GM19099 (cell line): ENCODE results near the gene JUND.

Source experiments
- POLR2A ChIP-seq: IDR thresholded peaks from 3 replicates; pipeline ENCODE4 v1.6.1; 2011; ENCODE audit warnings: low read depth; ENCODE audit not compliant: insufficient read length; ENCODE audit errors: extremely low read depth

Gene JUND

GRCh38 chr19:18295034-18295451 lies 13.6 kb upstream of the JUND start:
- TF ChIP-seq POLR2A: no peak

GRCh38 chr19:18294467-18294864 lies 13.0 kb upstream of the JUND start:
- TF ChIP-seq POLR2A: no peak

- TF ChIP-seq POLR2A: no peak
Observed at GRCh38 chr19:18293642-18294466, 12.4 kb upstream of the JUND start.

- TF ChIP-seq POLR2A: no peak
Observed at GRCh38 chr19:18292810-18293641, 11.6 kb upstream of the JUND start.

- TF ChIP-seq POLR2A: no peak
Observed at GRCh38 chr19:18292462-18292809, 11.0 kb upstream of the JUND start.

GRCh38 chr19:18291590-18292461 lies 10.4 kb upstream of the JUND start:
- peak; percentile 56 for TF ChIP-seq POLR2A

DNA sequence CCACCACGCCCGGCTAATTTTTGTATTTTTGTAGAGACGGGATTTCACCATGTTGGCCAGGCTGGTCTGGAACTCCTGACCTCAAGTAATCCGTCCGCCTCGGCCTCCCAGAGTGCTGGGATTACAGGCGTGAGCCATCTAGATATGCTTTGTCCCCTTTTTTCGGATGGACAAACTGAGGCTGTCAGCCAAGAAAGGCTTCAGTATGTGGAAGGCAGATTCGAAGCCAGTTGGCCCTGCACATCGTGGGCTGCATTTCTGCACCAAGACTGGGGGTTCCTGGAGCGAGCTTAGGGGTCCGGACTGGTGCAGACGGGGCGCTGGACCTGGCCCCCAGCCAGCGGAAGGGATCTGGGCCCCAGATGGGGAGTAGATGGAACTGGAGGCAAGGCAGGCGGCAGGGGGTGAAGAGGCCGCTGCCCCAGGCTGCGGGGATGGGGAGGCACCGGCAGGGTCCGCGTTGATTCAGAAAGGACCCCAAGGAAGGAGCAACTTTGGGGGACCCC lies 9.7 kb upstream of the JUND start:
- TF ChIP-seq POLR2A: no peak

DNA sequence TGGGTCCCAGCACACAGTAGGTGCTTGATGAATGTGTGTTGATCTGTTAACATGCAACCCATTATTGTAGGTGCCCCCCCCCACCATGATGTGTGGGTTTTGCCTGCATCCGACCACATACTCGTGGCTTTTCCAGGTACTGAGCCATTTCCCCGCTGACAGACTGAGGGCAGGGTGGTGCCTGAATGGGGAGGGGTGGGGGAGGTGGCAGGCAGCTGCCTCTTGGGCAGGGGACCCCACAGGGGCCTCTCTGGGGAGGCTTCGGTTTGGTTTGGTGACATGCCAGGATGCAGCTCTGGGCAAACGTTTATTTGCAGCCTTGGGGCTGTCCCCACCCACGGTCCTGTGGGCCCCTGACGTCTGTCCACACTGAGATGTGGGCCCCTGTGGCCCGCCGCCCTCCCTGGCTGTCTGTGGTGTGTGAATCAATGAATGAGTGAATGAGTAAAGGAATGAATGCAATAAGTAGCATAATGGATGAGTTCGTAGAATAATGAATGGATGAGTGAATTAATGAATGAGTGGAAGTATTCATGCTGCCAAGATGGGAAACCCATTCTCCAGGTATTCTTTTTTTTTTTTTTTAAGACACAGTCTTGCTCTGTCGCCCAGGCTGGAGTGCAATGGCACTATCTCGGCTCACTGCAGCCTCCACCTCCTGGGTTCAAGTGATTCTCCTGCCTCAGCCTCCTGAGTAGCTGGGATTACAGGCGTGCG lies 9.0 kb upstream of the JUND start:
- no peak for TF ChIP-seq POLR2A

- TF ChIP-seq POLR2A: no peak
Observed at GRCh38 chr19:18289471-18290301, 8.3 kb upstream of the JUND start.

- no peak for TF ChIP-seq POLR2A
Observed at GRCh38 chr19:18287836-18288772, 6.7 kb upstream of the JUND start.

GRCh38 chr19:18286973-18287635 lies 5.7 kb upstream of the JUND start:
- TF ChIP-seq POLR2A: no peak
